ENCODE data around the gene GPR183. TPM values are rescaled to one million over a fixed set of nuclear protein-coding genes. Genes with fewer than 3 reads are reported as not detected.

GPR183 gene
- total RNA-seq, 1 donor from 2014 or later: not detected

- DNase-seq (ENCODE audit: extremely low spot score, unreplicated experiment): no peak
- Mint-ChIP-seq H3K36me3 (peaks cover 11% of the 10 kb centered on the region), H3K9me3 (no peaks in the 10 kb centered on the region), H3K4me1 (ENCODE audit: unreplicated experiment) (peaks cover 5% of the 10 kb centered on the region), H3K27ac (no peak overlapping the region), H3K27me3 (no peaks in the 10 kb centered on the region), H3K4me3 (no peak overlapping the region)
- TF ChIP-seq CTCF (conservative IDR thresholded peaks at IDR 0.05): no peak
These were observed 14.0 kb downstream of the GPR183 start for GRCh38 chr13:99293178-99293577.

- H3K9me3 Mint-ChIP-seq: no peaks in the 10 kb centered on the region
- H3K4me1 Mint-ChIP-seq (ENCODE audit: unreplicated experiment): peaks cover 8% of the 10 kb centered on the region
- no peak overlapping the region for H3K27ac Mint-ChIP-seq
These were observed 16.3 kb downstream of the GPR183 start for GRCh38 chr13:99290894-99291293.

DNA sequence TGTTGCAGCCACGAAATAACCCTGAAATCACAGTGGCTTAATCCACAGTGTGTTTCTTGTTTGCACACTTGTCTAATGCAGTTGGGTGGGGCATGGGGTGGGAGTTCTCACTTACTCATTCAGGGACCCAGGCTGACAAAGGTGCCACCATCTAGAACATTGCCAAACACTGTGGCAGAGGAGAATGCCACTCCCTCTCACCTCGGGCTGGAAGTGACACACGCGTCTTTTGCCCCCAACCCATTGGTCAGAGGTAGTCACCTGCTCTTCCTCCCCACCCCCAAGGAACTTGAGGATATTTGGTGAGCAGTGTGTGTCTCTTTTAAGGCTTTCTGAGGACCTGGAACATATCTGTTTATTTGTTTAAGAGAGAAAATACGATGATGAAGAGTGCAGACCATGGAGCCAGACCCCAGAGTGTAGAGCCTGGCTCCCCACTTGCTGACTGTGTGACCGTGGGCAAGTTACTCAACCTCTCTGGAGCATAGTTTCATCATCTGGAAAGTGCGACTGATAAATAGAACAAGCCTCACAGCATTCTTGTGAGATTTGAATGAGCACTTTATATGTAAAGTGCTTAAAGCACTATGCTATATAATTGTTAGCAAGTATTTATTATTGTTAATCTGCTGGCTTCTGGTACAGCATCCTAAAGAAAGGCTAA, 17.4 kb downstream of the GPR183 start:
- TF ChIP-seq CTCF (conservative IDR thresholded peaks at IDR 0.05): no peak
- no peak overlapping the region for H3K4me3 Mint-ChIP-seq
- peaks cover 15% of the 10 kb centered on the region for H3K36me3 Mint-ChIP-seq
- no peak overlapping the region for H3K27ac Mint-ChIP-seq
- peaks cover 7% of the 10 kb centered on the region for H3K4me1 Mint-ChIP-seq (ENCODE audit: unreplicated experiment)
- H3K9me3 Mint-ChIP-seq: no peaks in the 10 kb centered on the region
- DNase-seq (ENCODE audit: extremely low spot score, unreplicated experiment): no peak
- H3K27me3 Mint-ChIP-seq: no peaks in the 10 kb centered on the region

More at GRCh38 chr13:99290894-99291293, 16.3 kb downstream of the GPR183 start:
- no peak overlapping the region for H3K4me3 Mint-ChIP-seq
- peaks cover 15% of the 10 kb centered on the region for H3K36me3 Mint-ChIP-seq
- no peaks in the 10 kb centered on the region for H3K27me3 Mint-ChIP-seq
- no peak for DNase-seq (ENCODE audit: extremely low spot score, unreplicated experiment)
- no peak for TF ChIP-seq CTCF (conservative IDR thresholded peaks at IDR 0.05)

DNA sequence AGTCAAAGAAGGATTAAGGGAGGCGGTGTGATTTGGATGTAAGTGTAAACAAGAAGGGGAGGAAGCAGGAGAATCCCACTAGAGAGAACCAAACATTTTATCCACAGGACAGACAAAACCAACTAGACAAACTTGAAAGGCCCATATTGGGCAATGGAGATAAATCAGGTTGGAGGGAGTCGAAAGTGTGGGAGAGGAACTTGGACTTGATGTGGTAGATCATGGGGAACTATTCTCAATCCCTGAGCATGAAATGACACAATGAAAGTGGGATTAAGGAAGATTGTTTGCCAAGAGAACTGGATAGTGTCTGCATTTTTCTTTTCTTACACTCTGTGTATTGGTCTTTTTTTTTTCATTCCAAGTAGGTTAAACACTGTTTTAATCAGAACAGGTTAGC, 17.9 kb downstream of the GPR183 start:
- Mint-ChIP-seq H3K36me3 (peaks cover 15% of the 10 kb centered on the region), H3K4me3 (no peak overlapping the region), H3K27me3 (no peaks in the 10 kb centered on the region), H3K27ac (no peak overlapping the region), H3K9me3 (no peaks in the 10 kb centered on the region), H3K4me1 (ENCODE audit: unreplicated experiment) (peaks cover 7% of the 10 kb centered on the region)
- no peak for DNase-seq (ENCODE audit: extremely low spot score, unreplicated experiment)
- no peak for TF ChIP-seq CTCF (conservative IDR thresholded peaks at IDR 0.05)

- Mint-ChIP-seq H3K4me1 (ENCODE audit: unreplicated experiment) (peaks cover 8% of the 10 kb centered on the region), H3K4me3 (no peak overlapping the region), H3K9me3 (no peaks in the 10 kb centered on the region), H3K27ac (no peak overlapping the region), H3K36me3 (peaks cover 15% of the 10 kb centered on the region), H3K27me3 (no peaks in the 10 kb centered on the region)
- TF ChIP-seq CTCF (conservative IDR thresholded peaks at IDR 0.05): no peak
- DNase-seq (ENCODE audit: extremely low spot score, unreplicated experiment): no peak
These were observed 19.1 kb downstream of the GPR183 start for GRCh38 chr13:99288089-99288488.

Measured in type B pancreatic cell (in vitro differentiated cells).